ENCODE data around the gene TACC2. TPM values are rescaled to one million over a fixed set of nuclear protein-coding genes. Genes with fewer than 3 reads are reported as not detected.

TACC2 gene
- total and polyA plus RNA-seq, 9 of the 15 experiments (the other 6 are each of a cell fraction or from before 2014, with no cell fraction given), result under 0.01 to 0.35 (median 0.03) TPM; not detected in 6

DNA sequence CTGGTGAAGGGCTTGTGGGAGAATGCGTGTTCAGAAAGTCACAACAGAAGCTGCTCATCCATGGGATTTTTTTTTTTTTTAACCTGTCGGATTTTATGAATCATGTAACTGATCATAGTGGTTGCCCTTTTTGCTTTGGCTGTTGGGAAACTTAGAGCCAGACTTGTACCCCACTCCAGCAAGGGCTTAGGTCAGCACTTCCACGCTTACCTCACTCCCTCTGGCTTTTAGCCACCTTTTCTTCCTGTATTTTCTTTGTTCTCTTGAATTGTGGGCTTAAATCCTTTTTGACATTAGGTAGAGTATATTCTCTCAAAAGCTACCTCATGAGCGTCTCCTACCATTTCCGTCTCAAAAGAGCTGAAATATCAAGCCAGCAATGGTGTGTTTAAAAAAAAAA is 168.5 kb downstream of the TACC2 start (continued):
- TF ChIP-seq ZBTB40 (IDR thresholded peaks at IDR 0.05), result no peak
- no peak for TF ChIP-seq ZBTB40 (CRISPR knock-in tag; IDR thresholded peaks at IDR 0.05)
